SK-N-SH treated with all-trans-retinoic acid at 6 μM for 48 hours (cell line): ENCODE results near the gene SLC6A19.

ENCODE experiments used
- CREB5 ChIP-seq: fragments of 250-450 bp; sonication (Bioruptor Pico); IDR thresholded peaks from 2 replicates; pipeline ENCODE4 v1.5.1; 2020; ENCODE audit warnings: low read depth, mild to moderate bottlenecking, moderate library complexity
- CSDC2 ChIP-seq: fragments of 250-450 bp; sonication (Bioruptor Pico); IDR thresholded peaks from 2 replicates; pipeline ENCODE4 v1.5.0; 2020; ENCODE audit warnings: mild to moderate bottlenecking, moderate library complexity
- ESRRG ChIP-seq: fragments of 250-450 bp; sonication (Bioruptor Pico); IDR thresholded peaks from 2 replicates; pipeline ENCODE4 v1.6.1; 2021; ENCODE audit warnings: mild to moderate bottlenecking
- GLIS3 ChIP-seq: fragments of 250-450 bp; sonication (Bioruptor Pico); IDR thresholded peaks from 2 replicates; pipeline ENCODE4 v1.5.0; 2020; ENCODE audit warnings: mild to moderate bottlenecking, moderate library complexity
- ISL1 ChIP-seq: fragments of 250-450 bp; sonication (Bioruptor Pico); IDR thresholded peaks from 2 replicates; pipeline ENCODE4 v2.1.2; 2022; ENCODE audit warnings: mild to moderate bottlenecking, moderate library complexity
- OSR1 ChIP-seq: fragments of 250-450 bp; sonication (Bioruptor Pico); IDR thresholded peaks from 2 replicates; pipeline ENCODE4 v1.8.0; 2022; ENCODE audit warnings: moderate library complexity, mild to moderate bottlenecking, inconsistent platforms
- PATZ1 ChIP-seq: fragments of 250-450 bp; sonication (Bioruptor Pico); IDR thresholded peaks from 2 replicates; pipeline ENCODE4 v1.8.0; 2020; ENCODE audit warnings: mild to moderate bottlenecking, moderate library complexity, borderline replicate concordance
- RARB ChIP-seq: fragments of 250-450 bp; sonication (Bioruptor Pico); IDR thresholded peaks from 2 replicates; pipeline ENCODE4 v1.8.0; 2021; ENCODE audit warnings: mild to moderate bottlenecking, moderate library complexity
- TOX ChIP-seq: fragments of 250-450 bp; sonication (Bioruptor Pico); IDR thresholded peaks from 2 replicates; pipeline ENCODE4 v1.8.0; 2021; ENCODE audit warnings: mild to moderate bottlenecking, moderate library complexity, borderline replicate concordance
- ZC3H10 ChIP-seq: fragments of 250-450 bp; sonication (Bioruptor Pico); IDR thresholded peaks from 2 replicates; pipeline ENCODE4 v1.5.1; 2021; ENCODE audit warnings: mild to moderate bottlenecking, moderate library complexity
- ZFP30 ChIP-seq: fragments of 450-650 bp; formaldehyde crosslinking; IDR thresholded peaks from 2 replicates; pipeline ENCODE4 v1.5.0; 2022; ENCODE audit warnings: mild to moderate bottlenecking, moderate library complexity
- ZNF8 ChIP-seq: fragments of 450-650 bp; formaldehyde crosslinking; IDR thresholded peaks from 2 replicates; pipeline ENCODE4 v1.5.0; 2020; ENCODE audit warnings: mild to moderate bottlenecking, moderate library complexity

- TF ChIP-seq ZNF8 (CRISPR knock-in tag) (no peak), TOX (CRISPR knock-in tag) (no peak), ISL1 (CRISPR knock-in tag) (no peak), CREB5 (CRISPR knock-in tag) (no peak), PATZ1 (CRISPR knock-in tag) (no peak), RARB (no peak), ESRRG (CRISPR knock-in tag) (no peak), ZFP30 (no peak), OSR1 (CRISPR knock-in tag) (no peak), ZC3H10 (CRISPR knock-in tag) (no peak), CSDC2 (CRISPR knock-in tag) (no peak), GLIS3 (CRISPR knock-in tag) (no peak)
These were observed 39.3 kb downstream of the SLC6A19 start for GRCh38 chr5:1240496-1241260.
